ENCODE data around the gene BAIAP2. TPM values are rescaled to one million over a fixed set of nuclear protein-coding genes. Genes with fewer than 3 reads are reported as not detected.

Gene BAIAP2
- total and polyA plus RNA-seq, 10 donors: 2.8 to 33.2 (median 17.8) TPM

DNA sequence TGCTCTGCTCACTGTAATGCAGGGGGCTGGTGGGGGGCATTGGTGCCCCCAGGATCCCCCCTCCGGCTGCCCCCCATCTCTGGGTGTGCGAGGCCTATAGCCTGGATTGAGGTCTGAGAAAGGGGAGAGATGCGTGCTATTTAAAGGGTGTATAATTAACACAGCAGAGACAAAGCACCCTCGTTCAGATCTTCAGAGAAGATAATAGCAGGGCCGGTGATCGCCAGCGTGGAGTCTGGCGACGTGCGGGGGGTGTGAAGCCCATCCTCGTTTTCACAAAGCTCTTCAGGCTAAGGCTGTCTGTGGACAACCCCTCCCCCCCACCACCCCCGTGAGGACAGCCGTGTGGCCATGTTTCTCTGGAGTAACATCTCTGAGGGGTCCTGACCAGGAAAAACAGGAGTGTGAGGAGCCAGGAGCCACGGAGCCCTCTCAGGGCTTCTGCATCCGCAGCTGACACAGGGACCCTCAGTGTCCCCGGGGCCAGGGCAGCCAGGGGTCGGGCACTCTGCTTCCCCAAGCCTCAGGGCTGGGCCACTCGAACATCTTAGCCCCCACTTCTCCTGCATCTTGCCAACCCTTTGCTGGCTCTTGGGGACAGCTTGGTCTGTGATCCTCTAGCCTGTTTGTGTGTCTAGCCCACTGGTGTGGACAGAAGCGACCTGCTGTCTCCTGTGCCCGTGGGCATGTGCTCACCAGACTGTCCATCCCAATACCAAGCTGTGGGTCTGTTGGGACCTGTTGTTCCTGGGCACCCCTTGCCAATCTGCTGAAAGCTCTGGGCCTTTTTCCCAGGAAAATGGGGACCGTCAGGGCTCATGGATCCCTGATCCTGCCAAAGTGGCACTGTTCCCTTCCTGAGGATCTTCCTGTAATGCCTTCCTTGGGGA lies 58.9 kb downstream of the BAIAP2 start:
- intact Hi-C loops (cut with DNase I; ENCODE audit: low total_unique reads): loop anchor here (10.0 kb wide), 2 partner anchors 69 to 99 kb away; partner anchors contain the start of gene CHMP6
- no peak for DNase-seq
- TF ChIP-seq POLR2AphosphoS5 (IDR thresholded peaks at IDR 0.05) (no peak), POLR2A (IDR thresholded peaks at IDR 0.05) (no peak)
- TF ChIP-seq, protein P1, sequence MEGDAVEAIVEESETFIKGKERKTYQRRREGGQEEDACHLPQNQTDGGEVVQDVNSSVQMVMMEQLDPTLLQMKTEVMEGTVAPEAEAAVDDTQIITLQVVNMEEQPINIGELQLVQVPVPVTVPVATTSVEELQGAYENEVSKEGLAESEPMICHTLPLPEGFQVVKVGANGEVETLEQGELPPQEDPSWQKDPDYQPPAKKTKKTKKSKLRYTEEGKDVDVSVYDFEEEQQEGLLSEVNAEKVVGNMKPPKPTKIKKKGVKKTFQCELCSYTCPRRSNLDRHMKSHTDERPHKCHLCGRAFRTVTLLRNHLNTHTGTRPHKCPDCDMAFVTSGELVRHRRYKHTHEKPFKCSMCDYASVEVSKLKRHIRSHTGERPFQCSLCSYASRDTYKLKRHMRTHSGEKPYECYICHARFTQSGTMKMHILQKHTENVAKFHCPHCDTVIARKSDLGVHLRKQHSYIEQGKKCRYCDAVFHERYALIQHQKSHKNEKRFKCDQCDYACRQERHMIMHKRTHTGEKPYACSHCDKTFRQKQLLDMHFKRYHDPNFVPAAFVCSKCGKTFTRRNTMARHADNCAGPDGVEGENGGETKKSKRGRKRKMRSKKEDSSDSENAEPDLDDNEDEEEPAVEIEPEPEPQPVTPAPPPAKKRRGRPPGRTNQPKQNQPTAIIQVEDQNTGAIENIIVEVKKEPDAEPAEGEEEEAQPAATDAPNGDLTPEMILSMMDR (IDR thresholded peaks at IDR 0.05 in 8 of 11, conservative IDR thresholded peaks at IDR 0.05 in 3 of 11): no peak
- Histone ChIP-seq H3K27ac (peak overlapping the region in 2 of 8 donors; percentile 21 to 41), H3K9me3 (no peaks in the 10 kb centered on the region), H3K4me1 (peaks cover 9 to 63% (median 30%) of the 10 kb centered on the region in 6 donors), H3K36me3 (peaks cover 0 to 3% (median 0%) of the 10 kb centered on the region in 6 donors), H3K4me3 (no peak overlapping the region), H3K27me3 (replicated peaks in 1 of 7) (peaks cover 0 to 24% (median 0%) of the 10 kb centered on the region in 7 donors)
- WGBS, 5 donors: 81 to 89% (median 85%) methylated on average over 17 to 21 of the region's 21 CpGs

- intact Hi-C loops (cut with DNase I; ENCODE audit: low total_unique reads): loop anchor here (10.0 kb wide), 2 partner anchors 70 to 100 kb away; partner anchors contain the start of gene CHMP6
- TF ChIP-seq, protein P1 (IDR thresholded peaks at IDR 0.05 in 8 of 11, conservative IDR thresholded peaks at IDR 0.05 in 3 of 11): no peak
- TF ChIP-seq POLR2AphosphoS5 (IDR thresholded peaks at IDR 0.05): peak in 2 of 3 donors; percentile 26 to 36
- TF ChIP-seq POLR2A (IDR thresholded peaks at IDR 0.05): no peak
- Histone ChIP-seq H3K4me1 (peaks cover 9 to 60% (median 30%) of the 10 kb centered on the region in 6 donors), H3K27me3 (replicated peaks in 1 of 7) (peaks cover 0 to 31% (median 0%) of the 10 kb centered on the region in 7 donors), H3K4me3 (peak overlapping the region in 1 of 8 donors; percentile 11), H3K27ac (peak overlapping the region in 5 of 8 donors; percentile 8 to 41 (median 26)), H3K9me3 (no peaks in the 10 kb centered on the region), H3K36me3 (peaks cover 0 to under 1% (median 0%) of the 10 kb centered on the region in 6 donors)
- 54 to 72% (median 66%) methylated on average over 22 to 33 of the region's 33 CpGs for WGBS, 5 donors
- no peak for DNase-seq
Measured at GRCh38 chr17:81094509-81095382, 59.8 kb downstream of the BAIAP2 start.

DNA sequence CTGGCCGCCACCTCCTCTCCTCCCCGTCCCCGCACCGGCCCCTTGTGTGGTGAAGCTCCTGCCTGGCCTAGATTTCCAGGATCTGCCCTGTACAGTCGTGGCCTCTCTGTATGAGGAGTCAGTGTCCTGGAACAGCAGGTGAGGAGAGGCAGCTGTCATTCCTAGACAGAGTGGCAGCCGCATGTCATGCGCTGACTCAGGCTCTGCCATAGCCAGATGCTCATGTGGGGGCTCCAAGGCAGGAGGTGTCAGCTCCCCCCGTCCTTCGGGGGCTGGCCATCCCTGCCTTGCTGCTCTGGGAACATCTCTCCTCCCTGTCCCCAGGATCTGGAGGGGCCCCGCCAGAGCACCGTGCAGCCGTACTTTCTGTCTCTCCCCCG lies 60.4 kb downstream of the BAIAP2 start:
- no peak for DNase-seq
- Histone ChIP-seq H3K4me3 (peak overlapping the region in 1 of 8 donors; percentile 11), H3K4me1 (peaks cover 9 to 54% (median 28%) of the 10 kb centered on the region in 6 donors), H3K27ac (peak overlapping the region in 4 of 8 donors; percentile 20 to 34 (median 26)), H3K9me3 (no peaks in the 10 kb centered on the region), H3K27me3 (replicated peaks in 1 of 7) (peaks cover 0 to 31% (median 0%) of the 10 kb centered on the region in 7 donors), H3K36me3 (peaks cover 0 to 6% (median under 1%) of the 10 kb centered on the region in 6 donors)
- intact Hi-C loops (cut with DNase I; ENCODE audit: low total_unique reads): loop anchor here (10.0 kb wide), 2 partner anchors 71 to 101 kb away; partner anchors contain the start of gene CHMP6
- WGBS, 5 donors: 47 to 76% (median 56%) methylated on average over 11 to 13 of the region's 13 CpGs
- TF ChIP-seq POLR2AphosphoS5 (IDR thresholded peaks at IDR 0.05) (no peak), POLR2A (IDR thresholded peaks at IDR 0.05) (no peak)
- TF ChIP-seq, protein P1 (IDR thresholded peaks at IDR 0.05 in 8 of 11, conservative IDR thresholded peaks at IDR 0.05 in 3 of 11): no peak
